Kidney capillary endothelial cell (primary cell): Measurements from ENCODE around the gene KLHL22.
A peak's percentile ranks its signal among the peaks of the same experiment; 100 is the strongest.
"Not testable (repeated sequence)": the region's sequence is repeated elsewhere in the genome, so short reads cannot be mapped to it uniquely, and the experiment has no call there.

Experiments used
- DNase-seq: peaks from one replicate; pipeline ENCODE4 v3.0.0-alpha.2; 2018; ENCODE audit warnings: low spot score

The KLHL22 gene

GRCh38 chr22:20469110-20469868 lies 26.3 kb downstream of the KLHL22 start:
- DNase-seq = no peak

- no peak for DNase-seq
Observed at GRCh38 chr22:20466659-20467379, 28.8 kb downstream of the KLHL22 start.

GRCh38 chr22:20465759-20466077 lies 29.9 kb downstream of the KLHL22 start:
- no peak for DNase-seq

DNA sequence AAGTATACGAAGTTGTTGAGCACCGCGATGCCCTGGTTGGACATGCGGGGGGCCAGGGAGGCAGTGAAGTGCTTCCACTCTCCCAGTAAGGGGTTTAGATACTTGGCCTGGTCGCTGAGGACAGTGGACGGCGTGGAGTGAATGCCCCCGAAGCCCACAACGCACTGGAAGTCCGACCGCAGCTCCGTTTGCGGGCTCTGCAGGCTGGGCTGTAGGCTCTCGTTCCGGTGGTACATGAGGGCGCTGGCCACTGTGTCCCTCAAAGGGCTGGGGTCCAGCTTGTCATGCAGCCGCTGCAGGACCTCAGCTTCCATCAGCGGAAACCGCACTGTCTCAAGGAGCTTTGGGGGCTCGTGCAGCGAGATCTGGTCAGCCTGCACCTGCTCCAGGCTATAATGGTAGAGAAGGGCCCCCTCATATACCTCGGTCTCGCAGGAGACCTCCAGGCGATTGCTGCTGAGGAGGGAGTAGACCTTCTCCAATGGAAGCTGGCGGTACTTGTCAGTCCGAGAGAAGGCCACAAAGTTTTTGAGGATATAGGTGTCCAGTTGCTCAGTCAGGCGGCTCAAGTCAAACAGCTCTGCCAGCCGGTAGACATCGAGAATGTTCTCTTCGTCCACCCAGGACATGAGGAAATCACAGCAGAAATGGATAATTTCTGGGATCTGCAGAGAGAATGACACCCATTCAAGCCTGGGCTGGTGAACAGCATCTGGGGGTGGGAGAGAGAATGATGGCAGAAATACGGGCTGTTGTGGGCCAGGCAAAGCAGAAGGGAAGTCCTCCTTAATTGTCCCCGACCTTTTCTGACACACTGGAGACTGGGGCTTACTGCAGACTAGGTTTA lies 30.5 kb downstream of the KLHL22 start:
- no peak for DNase-seq

DNA sequence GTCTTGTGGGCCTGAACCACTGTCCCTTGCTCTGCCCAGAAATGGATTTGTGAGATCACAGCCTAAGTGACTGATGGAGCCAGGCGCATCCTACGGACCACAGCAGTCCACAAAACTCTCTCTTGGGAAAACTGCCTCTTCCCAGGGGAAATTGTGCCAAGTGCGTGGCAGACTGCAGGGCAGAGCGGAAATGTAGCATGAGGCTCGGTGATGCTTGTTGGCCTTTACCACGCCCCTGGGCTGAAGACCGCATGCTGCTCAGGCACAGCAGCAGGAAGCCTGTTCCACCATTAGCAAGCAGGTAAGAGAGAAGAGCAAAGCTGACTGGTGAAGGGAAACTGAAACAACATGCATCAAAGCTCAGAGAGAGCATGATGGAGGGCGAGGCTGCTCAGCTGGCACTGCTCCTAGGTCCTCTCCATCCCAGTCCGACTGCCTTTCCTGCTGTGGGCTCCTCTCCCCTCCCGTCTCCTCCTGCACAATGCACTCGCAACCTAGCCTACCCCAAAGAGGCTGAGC lies 31.4 kb downstream of the KLHL22 start:
- DNase-seq = no peak

DNA sequence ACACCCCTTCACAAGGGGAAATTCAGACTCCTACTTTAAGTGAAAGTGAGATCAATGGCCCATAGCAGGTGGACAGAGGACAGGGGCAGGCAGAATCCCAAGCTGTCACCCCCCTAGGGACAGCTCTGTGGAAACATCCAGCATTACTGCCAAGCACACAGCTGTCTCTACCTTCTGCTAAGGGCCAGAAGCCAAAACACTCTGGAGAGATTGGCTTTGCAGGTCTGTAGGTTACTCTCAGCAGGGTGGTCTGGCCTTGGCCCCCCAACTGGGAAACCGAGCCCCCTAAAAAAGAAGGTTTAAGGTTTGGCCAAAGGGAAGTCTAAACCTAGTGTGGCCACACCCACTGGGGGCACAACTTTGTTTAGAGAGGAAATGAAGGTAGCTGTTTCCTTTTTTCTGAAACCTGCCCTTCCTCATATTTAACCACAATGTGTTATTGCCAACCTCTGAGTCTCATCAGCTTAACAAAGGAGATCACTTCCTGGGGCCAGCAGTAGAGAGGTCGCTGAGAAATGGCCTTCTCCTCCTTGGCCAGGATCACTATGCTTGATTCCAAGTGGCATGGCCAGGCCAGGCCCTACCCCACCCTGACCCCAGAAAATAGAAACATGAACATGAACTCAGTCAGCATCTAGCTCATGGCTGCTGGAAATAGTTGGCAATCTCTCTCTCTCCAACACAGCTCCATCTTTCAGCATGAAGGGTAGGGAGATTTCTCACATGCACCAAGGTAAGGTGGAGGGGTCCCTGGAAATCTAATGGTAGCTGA lies 32.1 kb downstream of the KLHL22 start:
- no peak for DNase-seq

DNA sequence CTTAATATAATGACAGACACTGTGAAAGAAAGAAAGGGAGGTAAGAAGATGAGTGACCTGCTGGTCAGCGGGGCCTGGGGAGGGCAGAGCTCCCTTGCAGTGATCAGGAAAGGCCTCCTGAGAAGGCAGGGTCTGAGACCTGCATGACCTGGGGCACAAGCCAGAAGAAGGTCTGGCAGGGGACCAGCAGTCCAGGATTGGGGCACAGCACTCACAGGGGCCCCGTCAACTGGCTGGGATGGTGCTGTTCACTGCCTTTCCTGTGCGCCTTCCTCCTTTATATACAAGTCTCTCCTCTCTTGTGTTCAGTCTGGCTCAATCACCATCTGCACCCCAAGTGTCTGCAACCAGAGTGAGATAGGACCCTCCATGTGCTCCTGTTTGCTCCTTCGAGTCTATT lies 35.7 kb downstream of the KLHL22 start:
- DNase-seq = no peak

DNA sequence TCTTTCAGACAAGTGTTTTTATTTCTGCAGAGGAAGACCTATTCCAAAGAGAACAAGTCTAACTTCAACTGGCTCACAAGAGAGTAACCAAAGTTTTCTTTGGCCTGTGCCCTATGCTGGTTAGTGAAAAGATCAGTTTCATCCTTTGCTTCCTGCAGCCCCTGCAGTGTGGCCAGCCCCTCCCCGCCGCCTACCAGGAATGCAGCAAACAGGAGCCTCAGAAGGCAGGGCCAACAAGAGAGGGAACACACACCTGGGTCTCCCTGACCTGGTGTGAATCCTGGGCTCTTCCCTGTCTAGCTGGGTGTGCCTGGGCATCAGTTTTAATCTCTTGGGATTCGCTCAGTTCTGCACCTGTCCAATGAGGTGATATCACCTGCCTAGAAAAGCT lies 36.4 kb downstream of the KLHL22 start:
- no peak for DNase-seq

- no peak for DNase-seq
Observed at GRCh38 chr22:20458530-20459151, 37.0 kb downstream of the KLHL22 start.

- no peak for DNase-seq
Observed at GRCh38 chr22:20457506-20458240, 37.9 kb downstream of the KLHL22 start.

- DNase-seq = no peak
Observed at GRCh38 chr22:20456722-20457076, 38.9 kb downstream of the KLHL22 start.

- DNase-seq = peak; percentile 71
Observed at GRCh38 chr22:20456064-20456721, 39.4 kb downstream of the KLHL22 start.

DNA sequence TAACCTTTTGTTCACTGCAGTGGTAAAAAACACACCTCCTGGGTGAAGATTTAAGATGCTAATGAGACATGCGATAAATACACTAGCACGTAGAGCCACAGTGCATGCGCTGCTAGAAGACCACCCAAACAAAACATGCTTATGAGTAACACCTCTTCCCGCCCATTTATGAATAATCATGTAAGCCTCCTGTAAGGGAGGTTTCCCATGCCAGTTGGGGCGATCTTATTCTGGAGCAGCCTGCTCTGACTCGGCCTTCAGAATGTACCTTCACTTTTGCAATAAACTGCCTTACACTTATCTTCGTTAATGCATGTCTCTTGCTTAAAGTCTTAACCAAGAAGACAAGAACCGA lies 39.9 kb downstream of the KLHL22 start:
- no peak for DNase-seq

GRCh38 chr22:20453222-20453621 lies 42.4 kb downstream of the KLHL22 start:
- no peak for DNase-seq

GRCh38 chr22:20451920-20452319 lies 43.7 kb downstream of the KLHL22 start:
- no peak for DNase-seq

- not testable (repeated sequence) for DNase-seq
Observed at GRCh38 chr22:20451129-20451778, 44.3 kb downstream of the KLHL22 start.

- no peak for DNase-seq
Observed at GRCh38 chr22:20450551-20450906, 45.1 kb downstream of the KLHL22 start.

DNA sequence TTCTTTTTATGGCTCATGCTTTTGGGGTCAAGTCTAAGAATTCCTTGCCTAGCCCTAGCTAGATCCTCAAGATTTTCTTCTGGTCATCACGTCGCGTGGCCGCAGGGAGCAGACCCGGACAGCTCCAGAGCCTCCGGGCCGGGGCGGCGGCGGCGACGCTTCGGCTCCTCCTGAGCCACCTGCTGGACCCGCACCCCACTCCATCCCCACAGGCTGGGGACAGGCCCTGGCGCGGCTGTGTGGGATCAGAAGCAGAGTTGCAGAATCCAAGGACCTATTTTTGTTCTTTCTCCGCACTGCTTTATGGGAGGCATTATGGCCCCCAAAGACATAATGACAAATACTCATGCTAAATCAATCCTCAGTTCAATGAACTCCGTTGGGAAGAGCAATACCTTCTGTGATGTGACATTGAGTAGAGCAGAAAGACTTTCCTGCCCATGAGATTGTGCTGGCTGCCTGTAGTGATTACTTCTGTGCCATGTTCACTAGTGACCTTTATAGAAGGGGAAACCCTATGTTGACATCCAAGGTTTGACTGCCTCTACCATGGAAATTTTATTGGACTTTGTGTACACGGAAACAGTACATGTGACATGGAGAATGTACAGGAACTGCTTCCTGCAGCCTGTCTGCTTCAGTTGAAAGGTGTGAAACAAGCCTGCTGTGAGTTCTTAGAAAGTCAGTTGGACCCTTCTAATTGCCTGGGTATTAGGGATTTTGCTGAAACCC lies 45.6 kb downstream of the KLHL22 start:
- DNase-seq = no peak

DNA sequence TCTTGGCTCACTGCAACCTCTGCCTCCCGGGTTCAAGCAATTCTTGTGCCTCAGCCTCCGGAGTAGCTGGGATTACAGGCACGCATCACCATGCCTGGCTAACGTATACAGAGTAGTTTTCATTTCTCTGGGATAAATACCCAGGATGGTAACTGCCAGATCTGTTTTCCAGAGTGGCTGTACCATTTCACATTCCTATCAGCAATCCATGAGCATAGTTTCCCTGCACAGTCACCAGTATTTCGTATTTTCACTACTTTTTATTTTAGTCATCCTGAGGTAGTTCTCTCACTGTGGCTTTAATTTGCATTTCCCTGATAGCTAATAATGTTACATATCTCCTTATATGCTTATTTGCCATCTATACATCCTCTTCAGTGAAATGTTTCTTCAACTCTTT lies 47.0 kb downstream of the KLHL22 start:
- DNase-seq = no peak
